GM13976 (cell line): ENCODE data around the gene STK33.

Experiments used
- DNase-seq: peaks from one replicate; pipeline ENCODE4 v3.0.0; 2012; ENCODE audit warnings: low spot score
- in situ Hi-C: fragments of 300-500 bp; cut with MboI; formaldehyde crosslinking; loops from one replicate; pipeline ENCODE4 v1.12.0; 2022; ENCODE audit warnings: low sequenced_read_pairs, mixed read lengths, inconsistent platforms; ENCODE audit not compliant: unreplicated experiment
- TF ChIP-seq, protein P1 (sequence below): IDR thresholded peaks from 2 replicates; pipeline ENCODE4 v1.5.1; 2012; ENCODE audit warnings: borderline replicate concordance, mild to moderate bottlenecking; ENCODE audit not compliant: insufficient read depth; ENCODE audit errors: extremely low read depth, missing control alignments, control extremely low read depth

STK33 gene

DNA sequence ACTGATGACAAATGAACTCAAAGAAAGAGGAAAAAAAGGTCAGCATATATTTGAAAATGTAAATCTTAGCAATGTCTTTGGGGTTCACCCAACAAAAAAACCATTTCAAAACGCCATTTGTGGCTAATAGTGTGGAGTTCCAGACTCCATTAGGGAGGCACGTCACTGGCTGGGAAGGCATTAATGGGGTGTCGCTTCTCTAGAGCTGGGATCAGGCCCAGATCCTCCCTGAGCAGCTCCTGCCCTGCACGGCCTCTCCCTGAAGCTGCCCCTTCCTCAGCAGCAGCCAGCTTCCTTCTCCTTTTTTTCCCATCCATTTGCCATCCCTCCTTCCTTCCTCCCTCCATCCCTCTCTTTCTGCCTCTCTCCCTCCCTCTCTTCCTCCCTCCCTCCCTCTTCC is 231.5 kb downstream of the STK33 start:
- DNase-seq, result no peak
- in situ Hi-C loops, result no loop called here
- TF ChIP-seq, protein P1, sequence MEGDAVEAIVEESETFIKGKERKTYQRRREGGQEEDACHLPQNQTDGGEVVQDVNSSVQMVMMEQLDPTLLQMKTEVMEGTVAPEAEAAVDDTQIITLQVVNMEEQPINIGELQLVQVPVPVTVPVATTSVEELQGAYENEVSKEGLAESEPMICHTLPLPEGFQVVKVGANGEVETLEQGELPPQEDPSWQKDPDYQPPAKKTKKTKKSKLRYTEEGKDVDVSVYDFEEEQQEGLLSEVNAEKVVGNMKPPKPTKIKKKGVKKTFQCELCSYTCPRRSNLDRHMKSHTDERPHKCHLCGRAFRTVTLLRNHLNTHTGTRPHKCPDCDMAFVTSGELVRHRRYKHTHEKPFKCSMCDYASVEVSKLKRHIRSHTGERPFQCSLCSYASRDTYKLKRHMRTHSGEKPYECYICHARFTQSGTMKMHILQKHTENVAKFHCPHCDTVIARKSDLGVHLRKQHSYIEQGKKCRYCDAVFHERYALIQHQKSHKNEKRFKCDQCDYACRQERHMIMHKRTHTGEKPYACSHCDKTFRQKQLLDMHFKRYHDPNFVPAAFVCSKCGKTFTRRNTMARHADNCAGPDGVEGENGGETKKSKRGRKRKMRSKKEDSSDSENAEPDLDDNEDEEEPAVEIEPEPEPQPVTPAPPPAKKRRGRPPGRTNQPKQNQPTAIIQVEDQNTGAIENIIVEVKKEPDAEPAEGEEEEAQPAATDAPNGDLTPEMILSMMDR, result no peak

DNA sequence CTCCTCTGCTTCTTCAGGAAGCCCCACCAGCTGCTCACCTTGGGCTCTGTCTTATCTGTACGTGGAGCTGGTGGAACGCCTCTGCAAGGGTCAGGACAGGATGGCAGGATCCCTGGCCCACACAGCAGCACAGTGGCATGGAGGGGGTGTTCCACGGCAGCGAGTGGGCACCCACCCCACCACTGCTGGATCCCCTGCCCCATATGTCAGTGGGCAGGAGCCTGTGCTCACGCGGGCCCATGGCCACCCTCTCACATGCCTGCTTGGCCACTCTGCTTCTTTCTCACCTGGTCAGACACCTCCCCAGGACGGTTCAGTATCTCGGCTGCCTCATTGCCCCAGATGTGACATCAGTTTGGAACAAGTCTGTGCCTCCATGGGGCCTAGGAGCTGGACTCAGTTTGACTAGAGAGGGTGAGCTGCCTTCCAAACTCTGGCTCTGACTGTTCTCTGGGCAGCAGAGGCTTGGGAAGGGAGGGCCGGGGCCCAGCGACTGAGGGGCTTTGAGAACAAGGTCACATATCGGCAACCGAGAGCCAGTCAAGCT is 232.3 kb downstream of the STK33 start:
- in situ Hi-C loops, result no loop called here
- TF ChIP-seq, protein P1, result no peak
- DNase-seq, result no peak

DNA sequence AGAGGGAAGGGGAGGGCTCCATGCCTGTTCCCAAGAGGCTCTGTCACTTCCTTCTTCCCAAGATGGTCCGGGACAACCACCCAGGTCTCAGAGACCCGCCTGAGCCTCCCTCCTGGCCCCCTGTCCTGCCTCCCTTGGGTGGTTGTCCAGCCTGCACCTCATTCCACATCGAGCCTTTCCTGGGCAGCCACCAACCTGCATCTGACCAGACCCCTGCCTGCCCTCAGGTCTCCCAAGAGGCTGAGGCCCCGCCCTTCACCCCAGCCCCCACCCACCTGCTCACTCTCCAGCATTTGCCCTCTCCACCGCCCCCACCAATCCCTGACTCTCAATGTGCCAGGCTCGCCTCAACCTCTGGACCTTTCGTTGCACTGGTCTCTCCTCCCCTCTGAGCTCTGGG is 232.8 kb downstream of the STK33 start:
- TF ChIP-seq, protein P1, result no peak
- no peak for DNase-seq
- in situ Hi-C loops, result no loop called here

DNA sequence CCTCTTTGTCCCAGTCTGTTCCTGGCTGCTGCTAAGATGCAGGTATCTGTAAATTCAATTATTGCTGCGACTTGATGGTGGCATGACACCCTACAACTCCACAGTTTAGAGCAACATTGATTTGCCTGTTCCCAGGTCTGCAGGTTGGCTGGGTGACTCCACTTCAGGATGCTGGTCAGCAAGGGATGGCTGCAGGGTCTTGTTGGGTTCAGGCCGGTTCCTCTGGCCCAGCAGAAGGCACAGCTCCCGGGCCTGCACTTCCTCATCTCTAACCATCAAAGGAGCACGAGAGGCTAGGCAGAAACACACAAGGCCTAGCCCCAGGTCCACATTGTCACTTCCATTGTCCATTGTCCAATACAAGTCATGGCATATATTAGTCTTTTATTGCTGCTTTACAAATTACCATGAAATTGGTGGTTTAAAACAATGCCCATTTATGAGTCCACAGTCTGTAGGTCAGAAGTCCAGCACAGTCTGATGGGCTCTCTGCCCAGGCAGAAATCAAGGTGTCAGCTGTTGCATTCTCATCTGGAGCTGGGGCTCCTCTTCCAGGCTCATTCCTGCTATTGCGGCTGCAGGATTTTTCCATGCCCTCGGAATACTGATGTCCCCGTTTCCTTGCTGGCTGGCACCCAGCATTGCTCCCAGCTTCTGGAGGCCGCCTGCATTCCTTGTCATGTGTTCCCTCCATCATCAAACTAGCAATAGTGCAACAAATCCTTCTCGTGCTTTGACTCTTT is 233.8 kb downstream of the STK33 start:
- no peak for DNase-seq
- in situ Hi-C loops, result no loop called here

DNA sequence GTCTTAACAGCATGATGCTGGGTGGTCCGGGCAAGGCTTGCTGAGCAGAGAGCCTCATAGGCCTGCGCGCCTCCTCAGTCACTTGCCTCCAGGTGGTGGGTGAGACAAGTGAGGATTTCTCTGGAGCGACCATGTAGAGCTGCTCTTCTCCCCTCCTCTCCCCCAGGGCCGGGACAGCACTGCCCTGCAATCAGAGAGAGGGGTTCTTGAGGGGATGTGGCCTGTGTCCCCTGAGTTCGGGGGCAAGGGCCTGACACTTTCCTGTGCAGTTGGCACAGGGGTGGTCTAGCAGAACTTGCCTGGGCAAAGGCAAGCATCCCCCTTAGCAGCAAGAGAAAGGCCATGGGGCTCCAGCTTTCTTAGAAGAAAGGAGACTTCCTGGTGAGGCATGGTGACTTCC is 234.5 kb downstream of the STK33 start:
- TF ChIP-seq, protein P1, result no peak
- in situ Hi-C loops, result no loop called here
- no peak for DNase-seq

More for the DNA sequence above, 233.8 kb downstream of the STK33 start:
- TF ChIP-seq, protein P1, result no peak

DNA sequence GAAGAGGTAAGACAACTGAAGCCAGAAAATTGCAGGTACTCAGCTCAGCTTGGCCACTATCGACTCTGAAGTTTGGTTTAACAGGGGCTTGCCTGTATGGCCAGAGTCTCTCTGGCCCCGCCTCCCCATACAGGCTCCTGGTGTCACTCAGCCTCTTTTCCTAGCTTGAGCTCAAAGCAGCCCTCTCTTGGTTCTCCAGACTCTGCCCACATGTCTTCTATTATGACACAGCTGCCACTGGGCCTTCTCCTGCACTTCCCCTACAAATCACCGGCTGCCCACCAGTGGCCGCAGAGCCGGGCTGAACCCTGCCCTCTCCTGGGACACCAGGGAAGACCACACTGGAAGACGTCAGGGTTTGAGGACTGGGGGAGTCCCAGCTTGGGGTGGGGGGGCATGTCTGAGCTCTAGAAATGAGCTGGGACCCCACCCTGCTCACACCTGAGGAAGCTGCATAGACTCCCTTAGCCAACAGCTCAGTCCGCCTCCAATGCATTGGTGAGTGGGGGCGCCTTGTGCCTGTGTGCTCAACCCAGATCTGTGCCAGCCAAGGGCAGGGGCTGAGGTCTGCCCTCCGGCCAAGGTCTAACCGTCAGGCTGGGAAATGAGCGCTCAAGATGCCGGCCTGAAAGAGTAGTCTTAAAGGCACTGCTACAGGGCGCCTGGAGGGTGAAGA is 236.0 kb downstream of the STK33 start:
- in situ Hi-C loops, result no loop called here
- no peak for DNase-seq
- TF ChIP-seq, protein P1, result no peak

DNA sequence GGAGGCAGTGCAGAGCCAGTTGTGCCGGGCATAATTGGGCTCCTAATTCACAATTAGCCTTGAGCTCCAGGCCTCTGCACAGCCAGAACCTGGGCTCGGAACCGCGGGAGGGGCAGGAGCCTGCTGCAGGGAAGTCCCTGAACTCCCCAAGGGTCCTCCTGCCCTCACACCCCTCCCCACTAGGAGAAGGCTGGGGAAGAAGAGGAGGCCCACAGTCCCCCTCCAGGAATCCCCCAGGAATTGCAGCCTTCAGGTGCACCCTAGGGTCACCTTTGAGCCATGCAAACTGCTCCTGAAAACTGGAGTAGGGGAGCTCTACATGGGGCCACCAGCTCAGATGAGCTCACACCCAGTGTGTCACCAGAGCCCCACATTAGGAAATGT is 236.5 kb downstream of the STK33 start:
- no peak for DNase-seq
- TF ChIP-seq, protein P1, result no peak
- in situ Hi-C loops, result no loop called here
